Endothelial cell of umbilical vein (primary cell): ENCODE measurements around the gene TBC1D7. TPM values are rescaled to one million over a fixed set of nuclear protein-coding genes. Genes with fewer than 3 reads are reported as not detected.

Experiments used
- BruUV-seq: library from RNA; stranded (reverse); fragments of 400-500 nt; replicated peaks from 2 replicates; lab custom pipeline; 2021; lab: Mats Ljungman, UMichigan
- CTCF ChIA-PET: fragments of 300-600, 350-600 bp; sonication (Branson Sonifier 250); formaldehyde crosslinking; loops from one replicate; lab custom pipeline; 2021; ENCODE audit warnings: antibody characterized with exemption, inconsistent platforms; lab: Charles Lee
- POLR2A ChIA-PET: fragments of 300-600, 350-600 bp; sonication (Branson Sonifier 250); formaldehyde crosslinking; loops from one replicate; lab custom pipeline; 2021; ENCODE audit warnings: antibody characterized with exemption, inconsistent platforms; lab: Charles Lee
- DNase-seq: peaks from one replicate; pipeline ENCODE4 v3.0.0-alpha.2; 2011; ENCODE audit warnings: low read depth, low spot score
- FAIRE-seq: peaks from 2 replicates; lab custom pipeline; 2011; peaks lifted over from hg19 to GRCh38; lab: Jason Lieb, UNC
- H2AFZ ChIP-seq: 2 replicates; pipeline ENCODE4 v1.6.0; 2012; ENCODE audit warnings: low read depth, low read length, control low read depth, inconsistent platforms
- H3K27ac ChIP-seq: 2 replicates; pipeline ENCODE4 v1.5.1; 2011; ENCODE audit warnings: low read depth, mild to moderate bottlenecking, control low read depth, low read length, moderate library complexity; ENCODE audit not compliant: insufficient read depth
- H3K27me3 ChIP-seq, 2 experiments: 2 replicates each; pipeline versions ENCODE4 v1.6.0 to v1.6.1; 2011; ENCODE audit warnings: low read length in 2 of 2, mixed read lengths in 1 of 2; ENCODE audit not compliant: control insufficient read depth in 2 of 2, insufficient read depth in 2 of 2
- H3K36me3 ChIP-seq, 2 experiments: 2 replicates in 1 of 2; 3 replicates in 1 of 2; pipeline ENCODE4 v1.5.1; 2011; ENCODE audit warnings: low read length in 2 of 2, mild to moderate bottlenecking in 1 of 2, moderate library complexity in 1 of 2; ENCODE audit not compliant: control insufficient read depth in 2 of 2, insufficient read depth in 2 of 2; ENCODE audit errors: extremely low read depth in 1 of 2
- H3K4me1 ChIP-seq: 3 replicates; pipeline ENCODE4 v1.5.1; 2011; ENCODE audit warnings: mild to moderate bottlenecking, low read length; ENCODE audit not compliant: control insufficient read depth, insufficient read depth; ENCODE audit errors: extremely low read depth
- H3K4me2 ChIP-seq: 2 replicates; pipeline ENCODE4 v1.6.1; 2011; ENCODE audit warnings: low read length, control low read depth, mixed read lengths; ENCODE audit not compliant: insufficient read depth
- H3K4me3 ChIP-seq, 3 experiments: fragments of 200-600 bp in 1 of 3; sonication (generic), shearing (Covaris generic) in 1 of 3; replicated peaks in 1 of 3; 2 replicates each; pipeline ENCODE4 v1.5.1; 2011 to 2016; ENCODE audit warnings: control low read depth in 3 of 3, low read length in 3 of 3, mild to moderate bottlenecking in 2 of 3, inconsistent platforms in 1 of 3, low read depth in 1 of 3, moderate library complexity in 1 of 3; ENCODE audit not compliant: insufficient read depth in 1 of 3
- H3K79me2 ChIP-seq: 2 replicates; pipeline ENCODE4 v1.6.0; 2012; ENCODE audit warnings: low read length, inconsistent platforms; ENCODE audit not compliant: control insufficient read depth, insufficient read depth
- H3K9ac ChIP-seq: replicated peaks from 2 replicates; pipeline ENCODE3; 2011; ENCODE audit warnings: low read length, control low read depth; ENCODE audit not compliant: insufficient read depth; ENCODE audit errors: extremely low read depth
- H3K9me1 ChIP-seq: replicated peaks from 3 replicates; pipeline ENCODE4 v1.6.0; 2011; ENCODE audit warnings: mild to moderate bottlenecking, low read length; ENCODE audit not compliant: control insufficient read depth, insufficient read depth; ENCODE audit errors: extremely low read depth
- H3K9me3 ChIP-seq: replicated peaks from 2 replicates; pipeline ENCODE4 v1.5.1; 2012; ENCODE audit warnings: low read length, inconsistent platforms; ENCODE audit not compliant: control insufficient read depth, insufficient read depth
- H4K20me1 ChIP-seq: replicated peaks from 2 replicates; pipeline ENCODE3; 2011; ENCODE audit warnings: mild to moderate bottlenecking, low read length; ENCODE audit not compliant: control insufficient read depth, insufficient read depth; ENCODE audit errors: extremely low read depth
- CTCF ChIP-seq, 2 donors: IDR thresholded peaks; 1 replicate in 1 of 2; 2 replicates in 1 of 2; pipeline ENCODE4 v1.5.1; 2011; ENCODE audit warnings: low read length in 2 of 2, mild to moderate bottlenecking in 2 of 2, moderate library complexity in 2 of 2, control low read depth in 1 of 2, inconsistent platforms in 1 of 2, low read depth in 1 of 2; ENCODE audit not compliant: insufficient read depth in 1 of 2; ENCODE audit errors: extremely low read depth in 1 of 2
- EZH2 ChIP-seq: IDR thresholded peaks from 2 replicates; pipeline ENCODE4 v1.6.1; 2012; ENCODE audit warnings: borderline replicate concordance, low read depth, mild to moderate bottlenecking, moderate library complexity, low read length, inconsistent platforms; ENCODE audit not compliant: severe bottlenecking
- FOS ChIP-seq: IDR thresholded peaks from 2 replicates; pipeline ENCODE4 v1.6.1; 2011; ENCODE audit warnings: mild to moderate bottlenecking, low read length, moderate library complexity, borderline replicate concordance; ENCODE audit not compliant: insufficient read depth
- GATA2 ChIP-seq: IDR thresholded peaks from 2 replicates; pipeline ENCODE4 v1.7.0; 2011; ENCODE audit warnings: low read depth, mild to moderate bottlenecking, moderate library complexity, mixed read lengths, low read length; ENCODE audit not compliant: insufficient read length, insufficient read depth
- JUN ChIP-seq: IDR thresholded peaks from 2 replicates; pipeline ENCODE4 v1.6.1; 2011; ENCODE audit warnings: borderline replicate concordance, low read depth; ENCODE audit not compliant: insufficient read length, insufficient read depth
- POLR2A ChIP-seq: IDR thresholded peaks from 2 replicates; pipeline ENCODE4 v1.6.1; 2012; ENCODE audit warnings: low read depth, mild to moderate bottlenecking, control low read depth, low read length
- POLR2AphosphoS5 ChIP-seq: IDR thresholded peaks from 2 replicates; pipeline ENCODE4 v1.6.1; 2012; ENCODE audit warnings: low read depth, mild to moderate bottlenecking, control low read depth, low read length, moderate library complexity; ENCODE audit not compliant: insufficient read depth
- dilution Hi-C: fragments of 300-500 bp; cut with MboI; formaldehyde crosslinking; loops from one replicate; pipeline ENCODE4 v1.15.0; 2019; ENCODE audit warnings: low sequenced_read_pairs; ENCODE audit not compliant: extremely low pct_ligation_motif_present
- intact Hi-C: fragments of 100-400 bp; cut with micrococcal nuclease; formaldehyde crosslinking; loops from one replicate; pipeline ENCODE4 v1.10.0; 2022
- polyA plus RNA-seq, 4 experiments: library from polyadenylated mRNA; depleted of rRNA in 3 of 4; stranded (reverse) in 3 of 4; unstranded in 1 of 4; fragments of >200 nt; gene quantifications; 2 replicates each; pipeline versions ENCODE4 v1.2.1 to v1.2.3, GENCODE V29; 2011 to 2012; ENCODE audit warnings: missing spikeins in 1 of 4
- total RNA-seq: library from RNA; stranded (reverse); gene quantifications from 2 replicates; pipeline ENCODE4 v1.2.3, GENCODE V29; 2021
- TF ChIP-seq, protein P1 (sequence below): IDR thresholded peaks from 2 replicates; pipeline ENCODE4 v1.6.1; 2011; ENCODE audit not compliant: insufficient read depth, insufficient read length

TBC1D7 gene
- total and polyA plus RNA-seq, 2 donors (not counting 3 experiments of a cell fraction or from before 2014, with no cell fraction given) = 26.6 to 28.1 TPM

- ChIA-PET CTCF (interaction anchor here (1.6 to 2.4 kb wide), 2 partner anchors 195 to 232 kb away, joined by 5 to 13 read pairs; partner anchors contain the start of gene SIRT5), POLR2A (no interaction called here)
- H2AFZ ChIP-seq = no peak overlapping the region
- H3K4me2 ChIP-seq = no peak overlapping the region
- DNase-seq = no peak
- no peak overlapping the region for H3K4me3 ChIP-seq
- H3K27ac ChIP-seq = no peak overlapping the region
- dilution Hi-C loops = loop anchor here (25.0 kb wide), 1 partner anchor 220 kb away; the partner anchor contains the start of gene SIRT5
- H3K4me1 ChIP-seq = no peaks in the 10 kb centered on the region
- H3K9me1 ChIP-seq = no peaks in the 10 kb centered on the region
- H3K79me2 ChIP-seq = no peaks in the 10 kb centered on the region
- H3K36me3 ChIP-seq = no peaks in the 10 kb centered on the region
- no peaks in the 10 kb centered on the region for H3K27me3 ChIP-seq
- H3K9me3 ChIP-seq = no peaks in the 10 kb centered on the region
- BruUV-seq = no TSS peak
- no peak overlapping the region for H3K9ac ChIP-seq
- intact Hi-C loops = no loop called here
- no peak for FAIRE-seq
- H4K20me1 ChIP-seq = no peaks in the 10 kb centered on the region
- TF ChIP-seq JUN (no peak), FOS (no peak), POLR2AphosphoS5 (no peak), GATA2 (no peak), EZH2 (no peak), POLR2A (no peak), CTCF (IDR thresholded peaks at IDR 0.05; ENCODE audit: extremely low read depth in 1 of 2, insufficient read depth in 1 of 2, low read depth in 1 of 2, low read length in 2 of 2) (no peak)
- TF ChIP-seq, protein P1, sequence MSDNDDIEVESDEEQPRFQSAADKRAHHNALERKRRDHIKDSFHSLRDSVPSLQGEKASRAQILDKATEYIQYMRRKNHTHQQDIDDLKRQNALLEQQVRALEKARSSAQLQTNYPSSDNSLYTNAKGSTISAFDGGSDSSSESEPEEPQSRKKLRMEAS = no peak
Measured at GRCh38 chr6:13342414-13343019, 14.2 kb upstream of the TBC1D7 start.
